Cardiac muscle cell (in vitro differentiated cells and primary cell): ENCODE results near the gene PCDHGA4. TPM values are rescaled to one million over a fixed set of nuclear protein-coding genes. Genes with fewer than 3 reads are reported as not detected.
A peak's percentile ranks its signal among the peaks of the same experiment; 100 is the strongest.
"Not testable (repeated sequence)": the region's sequence is repeated elsewhere in the genome, so short reads cannot be mapped to it uniquely, and the experiment has no call there.

Source experiments
- DNase-seq, 2 donors: peaks; one replicate each; pipeline versions ENCODE4 v3.0.0 to v3.0.0-alpha.2; 2010 to 2017; ENCODE audit warnings: low read depth in 1 of 2, low spot score in 1 of 2
- H3K27ac ChIP-seq: fragments of 200-600 bp; sonication (generic); 2 replicates; pipeline ENCODE4 v1.5.1; 2016
- H3K27me3 ChIP-seq: fragments of 200-600 bp; sonication (generic); 2 replicates; pipeline ENCODE4 v1.6.0; 2016; ENCODE audit warnings: control low read depth
- H3K36me3 ChIP-seq: fragments of 200-600 bp; sonication (generic); 2 replicates; pipeline ENCODE4 v1.5.1; 2016; ENCODE audit warnings: control low read depth
- H3K4me1 ChIP-seq: fragments of 200-600 bp; sonication (generic); 2 replicates; pipeline ENCODE4 v1.8.1; 2017; ENCODE audit warnings: low read depth, mild to moderate bottlenecking, mixed run types
- H3K4me3 ChIP-seq: fragments of 200-600 bp; sonication (generic); 2 replicates; pipeline ENCODE4 v1.5.1; 2016; ENCODE audit warnings: mild to moderate bottlenecking
- H3K9me3 ChIP-seq: fragments of 200-600 bp; sonication (generic); 2 replicates; pipeline ENCODE4 v1.5.1; 2017; ENCODE audit warnings: low read depth, mild to moderate bottlenecking, control low read depth
- polyA plus RNA-seq: library from polyadenylated mRNA; unstranded; fragments of >200 nt; fragmentation: Nextera tagmentation; extraction: Ambion mirVana; gene quantifications from 2 replicates; pipeline ENCODE4 v1.2.1, GENCODE V29; 2016
- total RNA-seq: library from RNA; depleted of rRNA; stranded (reverse); fragments of >200 nt; gene quantifications from 2 replicates; pipeline ENCODE4 v1.2.3, GENCODE V29; 2016
- TF ChIP-seq, protein P1 (sequence below): IDR thresholded peaks from 2 replicates; pipeline ENCODE4 v1.5.1; 2012; ENCODE audit warnings: low read depth, mild to moderate bottlenecking, low read length

PCDHGA4 gene
- total and polyA plus RNA-seq, 2 experiments from 2014 or later: 0.20 to 1.5 TPM

- peak; percentile 44 to 50 for DNase-seq
- not testable (repeated sequence) for H3K4me1 ChIP-seq, H3K9me3 ChIP-seq, H3K27me3 ChIP-seq, H3K36me3 ChIP-seq, H3K27ac ChIP-seq
- peak within 1 kb of the TSS; percentile 33 for H3K4me3 ChIP-seq
- TF ChIP-seq, protein P1, sequence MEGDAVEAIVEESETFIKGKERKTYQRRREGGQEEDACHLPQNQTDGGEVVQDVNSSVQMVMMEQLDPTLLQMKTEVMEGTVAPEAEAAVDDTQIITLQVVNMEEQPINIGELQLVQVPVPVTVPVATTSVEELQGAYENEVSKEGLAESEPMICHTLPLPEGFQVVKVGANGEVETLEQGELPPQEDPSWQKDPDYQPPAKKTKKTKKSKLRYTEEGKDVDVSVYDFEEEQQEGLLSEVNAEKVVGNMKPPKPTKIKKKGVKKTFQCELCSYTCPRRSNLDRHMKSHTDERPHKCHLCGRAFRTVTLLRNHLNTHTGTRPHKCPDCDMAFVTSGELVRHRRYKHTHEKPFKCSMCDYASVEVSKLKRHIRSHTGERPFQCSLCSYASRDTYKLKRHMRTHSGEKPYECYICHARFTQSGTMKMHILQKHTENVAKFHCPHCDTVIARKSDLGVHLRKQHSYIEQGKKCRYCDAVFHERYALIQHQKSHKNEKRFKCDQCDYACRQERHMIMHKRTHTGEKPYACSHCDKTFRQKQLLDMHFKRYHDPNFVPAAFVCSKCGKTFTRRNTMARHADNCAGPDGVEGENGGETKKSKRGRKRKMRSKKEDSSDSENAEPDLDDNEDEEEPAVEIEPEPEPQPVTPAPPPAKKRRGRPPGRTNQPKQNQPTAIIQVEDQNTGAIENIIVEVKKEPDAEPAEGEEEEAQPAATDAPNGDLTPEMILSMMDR: peak; percentile 50
These were observed 32.9 kb downstream of the PCDHGA4 start, which contains the start of gene PCDHGB4 for GRCh38 chr5:141387557-141388311. Gene PCDHGB4 (plus strand): TSS chr5:141387698. CDS start chr5:141387885, 187 bp downstream.

DNA sequence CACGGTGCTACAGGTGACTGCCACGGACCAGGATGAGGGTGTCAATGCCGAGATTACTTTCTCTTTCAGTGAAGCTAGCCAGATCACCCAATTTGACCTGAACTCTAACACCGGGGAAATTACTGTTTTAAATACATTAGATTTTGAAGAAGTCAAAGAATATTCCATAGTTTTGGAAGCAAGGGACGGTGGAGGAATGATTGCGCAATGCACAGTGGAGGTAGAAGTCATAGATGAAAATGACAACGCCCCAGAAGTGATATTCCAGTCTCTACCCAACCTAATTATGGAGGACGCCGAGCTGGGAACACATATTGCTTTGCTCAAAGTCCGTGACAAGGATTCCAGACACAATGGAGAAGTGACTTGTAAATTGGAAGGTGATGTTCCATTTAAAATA is 33.8 kb downstream of the PCDHGA4 start:
- Histone ChIP-seq H3K9me3 (peaks cover 7% of the 10 kb centered on the region), H3K4me1 (no peaks in the 10 kb centered on the region), H3K4me3 (no peak overlapping the region), H3K27ac (no peak overlapping the region), H3K36me3 (no peaks in the 10 kb centered on the region), H3K27me3 (no peaks in the 10 kb centered on the region)
- DNase-seq: no peak
- TF ChIP-seq, protein P1: no peak

GRCh38 chr5:141389153-141390042 is 34.6 kb downstream of the PCDHGA4 start:
- DNase-seq: no peak
- H3K9me3 ChIP-seq: peaks cover 7% of the 10 kb centered on the region
- H3K4me1 ChIP-seq: no peaks in the 10 kb centered on the region
- H3K27ac ChIP-seq: no peak overlapping the region
- no peak overlapping the region for H3K4me3 ChIP-seq
- TF ChIP-seq, protein P1: no peak
- H3K27me3 ChIP-seq: no peaks in the 10 kb centered on the region
- no peaks in the 10 kb centered on the region for H3K36me3 ChIP-seq

DNA sequence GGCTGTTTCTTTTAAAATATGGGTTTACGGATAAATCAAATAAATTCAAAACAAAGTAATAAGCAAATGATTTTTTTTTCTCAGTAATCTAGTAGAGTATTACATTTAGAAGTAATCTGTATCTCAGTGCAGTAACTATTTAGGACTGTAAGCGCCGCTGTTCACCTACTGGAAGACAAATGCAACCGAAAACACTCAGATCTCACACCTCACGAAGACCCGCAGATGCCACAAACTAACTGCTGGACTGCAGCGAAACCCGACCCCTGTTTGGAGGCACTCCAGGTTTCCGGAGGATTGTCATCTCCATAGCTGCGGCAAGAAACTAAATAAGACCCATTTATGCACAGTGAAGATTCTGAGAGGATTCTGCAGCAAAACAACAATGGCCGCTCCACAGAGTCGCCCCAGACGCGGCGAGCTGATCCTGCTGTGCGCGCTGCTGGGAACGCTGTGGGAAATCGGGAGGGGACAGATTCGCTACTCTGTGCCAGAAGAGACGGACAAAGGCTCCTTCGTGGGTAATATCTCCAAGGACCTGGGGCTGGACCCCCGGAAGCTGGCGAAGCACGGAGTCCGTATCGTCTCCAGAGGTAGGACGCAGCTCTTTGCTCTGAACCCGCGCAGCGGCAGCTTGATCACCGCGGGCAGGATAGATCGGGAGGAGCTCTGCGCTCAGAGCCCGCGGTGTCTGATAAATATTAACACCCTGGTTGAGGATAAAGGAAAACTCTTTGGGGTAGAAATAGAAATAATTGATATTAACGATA is 37.8 kb downstream of the PCDHGA4 start, which contains the start of gene PCDHGA8:
TSS of gene PCDHGA8 (plus strand) at position 205 of the 770 bp plus-strand sequence. CDS start at position 386, 181 bp downstream.
- Histone ChIP-seq H3K4me3 (no peak within 1 kb of the TSS), H3K27ac (no peak within 1 kb of the TSS), H3K36me3 (no peaks in the 10 kb centered on the region), H3K4me1 (no peaks in the 10 kb centered on the region), H3K9me3 (peaks cover 7% of the 10 kb centered on the region), H3K27me3 (no peaks in the 10 kb centered on the region)
- TF ChIP-seq, protein P1: no peak
- no peak for DNase-seq

- Histone ChIP-seq H3K27ac (no peak overlapping the region), H3K36me3 (no peaks in the 10 kb centered on the region), H3K4me3 (no peak overlapping the region), H3K9me3 (peaks cover 7% of the 10 kb centered on the region), H3K27me3 (no peaks in the 10 kb centered on the region), H3K4me1 (no peaks in the 10 kb centered on the region)
- no peak for DNase-seq
- TF ChIP-seq, protein P1: no peak
These were observed 38.4 kb downstream of the PCDHGA4 start for GRCh38 chr5:141393267-141393666.

- H3K9me3 ChIP-seq: not testable (repeated sequence)
These were observed 39.8 kb downstream of the PCDHGA4 start for GRCh38 chr5:141394401-141395187.

More at GRCh38 chr5:141394401-141395187, 39.8 kb downstream of the PCDHGA4 start:
- not testable (repeated sequence) for H3K4me3 ChIP-seq, H3K27ac ChIP-seq, H3K27me3 ChIP-seq, H3K36me3 ChIP-seq, H3K4me1 ChIP-seq, DNase-seq
